Activated naive CD4-positive, alpha-beta T cell treated with anti-CD3 and anti-CD28 coated beads, Interleukin-2, amount 10 ng/mL, durations not matched to agents 7 days and 5 days (primary cell): Measurements from ENCODE around the gene ITGA11.

Experiments used
- CTCF ChIA-PET: fragments of 350-600 bp; sonication (Branson Sonifier 250); formaldehyde crosslinking; loops from one replicate; lab custom pipeline; 2021; ENCODE audit warnings: antibody characterized with exemption; lab: Charles Lee
- DNase-seq: peaks from one replicate; pipeline ENCODE4 v3.0.0-alpha.2; 2020
- H3K27ac Mint-ChIP-seq: one replicate; pipeline ENCODE4 v1.8.0; 2021; ENCODE audit warnings: mild to moderate bottlenecking, moderate library complexity, mixed read lengths
- H3K27me3 Mint-ChIP-seq: one replicate; pipeline ENCODE4 v1.8.0; 2021; ENCODE audit warnings: mild to moderate bottlenecking, mixed read lengths
- H3K36me3 Mint-ChIP-seq: one replicate; pipeline ENCODE4 v1.8.0; 2021; ENCODE audit warnings: mixed read lengths
- H3K4me1 Mint-ChIP-seq: one replicate; pipeline ENCODE4 v1.8.0; 2021; ENCODE audit warnings: mixed read lengths
- H3K4me3 Mint-ChIP-seq: one replicate; pipeline ENCODE4 v1.8.0; 2021; ENCODE audit warnings: mild to moderate bottlenecking, moderate library complexity, mixed read lengths
- H3K9me3 Mint-ChIP-seq: one replicate; pipeline ENCODE4 v1.8.0; 2021; ENCODE audit warnings: mixed read lengths

Gene ITGA11

GRCh38 chr15:68464448-68465090, 32.6 kb upstream of the ITGA11 start:
- H3K27me3 Mint-ChIP-seq, result peaks cover 25% of the 10 kb centered on the region
- DNase-seq, result no peak
- no peak overlapping the region for H3K27ac Mint-ChIP-seq
- no peaks in the 10 kb centered on the region for H3K36me3 Mint-ChIP-seq
- no peak overlapping the region for H3K4me3 Mint-ChIP-seq
- no peaks in the 10 kb centered on the region for H3K4me1 Mint-ChIP-seq
- H3K9me3 Mint-ChIP-seq, result peaks cover 1% of the 10 kb centered on the region
- CTCF ChIA-PET, result no interaction called here

GRCh38 chr15:68463996-68464395, 32.0 kb upstream of the ITGA11 start:
- H3K4me1 Mint-ChIP-seq, result no peaks in the 10 kb centered on the region
- H3K27me3 Mint-ChIP-seq, result peaks cover 24% of the 10 kb centered on the region
- no peak for DNase-seq
- no peaks in the 10 kb centered on the region for H3K36me3 Mint-ChIP-seq
- no peak overlapping the region for H3K27ac Mint-ChIP-seq
- no peak overlapping the region for H3K4me3 Mint-ChIP-seq
- CTCF ChIA-PET, result no interaction called here
- peaks cover 1% of the 10 kb centered on the region for H3K9me3 Mint-ChIP-seq

GRCh38 chr15:68463444-68463843, 31.5 kb upstream of the ITGA11 start:
- Mint-ChIP-seq H3K4me1 (no peaks in the 10 kb centered on the region), H3K27me3 (peaks cover 25% of the 10 kb centered on the region), H3K36me3 (no peaks in the 10 kb centered on the region), H3K9me3 (peaks cover 1% of the 10 kb centered on the region), H3K27ac (no peak overlapping the region), H3K4me3 (no peak overlapping the region)
- DNase-seq, result no peak
- CTCF ChIA-PET, result no interaction called here

- Mint-ChIP-seq H3K4me1 (no peaks in the 10 kb centered on the region), H3K36me3 (no peaks in the 10 kb centered on the region), H3K9me3 (peaks cover 1% of the 10 kb centered on the region), H3K27me3 (peaks cover 25% of the 10 kb centered on the region), H3K4me3 (no peak overlapping the region), H3K27ac (no peak overlapping the region)
- CTCF ChIA-PET, result no interaction called here
- no peak for DNase-seq
Measured at GRCh38 chr15:68460166-68460565, 28.2 kb upstream of the ITGA11 start.

GRCh38 chr15:68450192-68450591, 18.2 kb upstream of the ITGA11 start:
- Mint-ChIP-seq H3K9me3 (no peaks in the 10 kb centered on the region), H3K4me3 (no peak overlapping the region), H3K36me3 (no peaks in the 10 kb centered on the region), H3K27me3 (peaks cover 53% of the 10 kb centered on the region), H3K27ac (no peak overlapping the region), H3K4me1 (no peaks in the 10 kb centered on the region)
- CTCF ChIA-PET, result no interaction called here
- DNase-seq, result no peak

- DNase-seq, result no peak
- H3K27me3 Mint-ChIP-seq, result peaks cover 53% of the 10 kb centered on the region
- H3K9me3 Mint-ChIP-seq, result no peaks in the 10 kb centered on the region
- H3K4me3 Mint-ChIP-seq, result no peak overlapping the region
- no peaks in the 10 kb centered on the region for H3K36me3 Mint-ChIP-seq
- CTCF ChIA-PET, result no interaction called here
- no peaks in the 10 kb centered on the region for H3K4me1 Mint-ChIP-seq
- no peak overlapping the region for H3K27ac Mint-ChIP-seq
Measured at GRCh38 chr15:68449389-68449788, 17.4 kb upstream of the ITGA11 start.

- no peak overlapping the region for H3K27ac Mint-ChIP-seq
- CTCF ChIA-PET, result no interaction called here
- no peaks in the 10 kb centered on the region for H3K36me3 Mint-ChIP-seq
- H3K9me3 Mint-ChIP-seq, result no peaks in the 10 kb centered on the region
- DNase-seq, result no peak
- no peak overlapping the region for H3K4me3 Mint-ChIP-seq
- H3K4me1 Mint-ChIP-seq, result no peaks in the 10 kb centered on the region
- peaks cover 54% of the 10 kb centered on the region for H3K27me3 Mint-ChIP-seq
Measured at GRCh38 chr15:68447976-68448755, 16.2 kb upstream of the ITGA11 start.

- Mint-ChIP-seq H3K27ac (no peak overlapping the region), H3K4me3 (no peak overlapping the region), H3K27me3 (peaks cover 52% of the 10 kb centered on the region), H3K4me1 (no peaks in the 10 kb centered on the region), H3K36me3 (no peaks in the 10 kb centered on the region), H3K9me3 (no peaks in the 10 kb centered on the region)
- no peak for DNase-seq
- CTCF ChIA-PET, result no interaction called here
Measured at GRCh38 chr15:68447209-68447608, 15.2 kb upstream of the ITGA11 start.

- Mint-ChIP-seq H3K27ac (no peak overlapping the region), H3K4me1 (no peaks in the 10 kb centered on the region), H3K4me3 (no peak overlapping the region), H3K36me3 (no peaks in the 10 kb centered on the region), H3K9me3 (no peaks in the 10 kb centered on the region), H3K27me3 (peaks cover 59% of the 10 kb centered on the region)
- DNase-seq, result no peak
- CTCF ChIA-PET, result no interaction called here
Measured at GRCh38 chr15:68445351-68445750, 13.4 kb upstream of the ITGA11 start.

- Mint-ChIP-seq H3K4me1 (no peaks in the 10 kb centered on the region), H3K36me3 (no peaks in the 10 kb centered on the region), H3K27ac (no peak overlapping the region), H3K4me3 (no peak overlapping the region), H3K27me3 (peaks cover 59% of the 10 kb centered on the region), H3K9me3 (no peaks in the 10 kb centered on the region)
- DNase-seq, result no peak
- CTCF ChIA-PET, result no interaction called here
Measured at GRCh38 chr15:68444336-68444735, 12.4 kb upstream of the ITGA11 start.

GRCh38 chr15:68442903-68443302, 10.9 kb upstream of the ITGA11 start:
- CTCF ChIA-PET, result no interaction called here
- Mint-ChIP-seq H3K27me3 (peaks cover 55% of the 10 kb centered on the region), H3K27ac (no peak overlapping the region), H3K36me3 (no peaks in the 10 kb centered on the region), H3K4me3 (no peak overlapping the region), H3K9me3 (no peaks in the 10 kb centered on the region), H3K4me1 (no peaks in the 10 kb centered on the region)
- no peak for DNase-seq

- H3K4me3 Mint-ChIP-seq, result no peak overlapping the region
- no peaks in the 10 kb centered on the region for H3K36me3 Mint-ChIP-seq
- H3K4me1 Mint-ChIP-seq, result no peaks in the 10 kb centered on the region
- no peaks in the 10 kb centered on the region for H3K9me3 Mint-ChIP-seq
- peaks cover 62% of the 10 kb centered on the region for H3K27me3 Mint-ChIP-seq
- H3K27ac Mint-ChIP-seq, result no peak overlapping the region
- CTCF ChIA-PET, result interaction anchor here (0.9 kb wide), 1 partner anchor 18 kb away, joined by 3 read pairs; no protein-coding TSS in a partner anchor
- DNase-seq, result no peak
Measured at GRCh38 chr15:68442041-68442440, 10.1 kb upstream of the ITGA11 start.

GRCh38 chr15:68441045-68441743, 9.2 kb upstream of the ITGA11 start:
- no peak overlapping the region for H3K4me3 Mint-ChIP-seq
- no peaks in the 10 kb centered on the region for H3K36me3 Mint-ChIP-seq
- no peak for DNase-seq
- H3K27me3 Mint-ChIP-seq, result peaks cover 70% of the 10 kb centered on the region
- H3K27ac Mint-ChIP-seq, result no peak overlapping the region
- CTCF ChIA-PET, result interaction anchor here (0.9 kb wide), 1 partner anchor 17 kb away, joined by 3 read pairs; no protein-coding TSS in a partner anchor
- H3K4me1 Mint-ChIP-seq, result no peaks in the 10 kb centered on the region
- H3K9me3 Mint-ChIP-seq, result no peaks in the 10 kb centered on the region

- Mint-ChIP-seq H3K27me3 (peaks cover 69% of the 10 kb centered on the region), H3K4me3 (no peak overlapping the region), H3K27ac (no peak overlapping the region), H3K4me1 (no peaks in the 10 kb centered on the region), H3K36me3 (no peaks in the 10 kb centered on the region), H3K9me3 (no peaks in the 10 kb centered on the region)
- CTCF ChIA-PET, result no interaction called here
- no peak for DNase-seq
Measured at GRCh38 chr15:68440136-68440535, 8.2 kb upstream of the ITGA11 start.
